ENCODE data around the gene KDM4E. TPM values are rescaled to one million over a fixed set of nuclear protein-coding genes. Genes with fewer than 3 reads are reported as not detected.
A peak's percentile ranks its signal among the peaks of the same experiment; 100 is the strongest.

Gene KDM4E
- total RNA-seq, 1 experiment from 2014 or later, result not detected

DNA sequence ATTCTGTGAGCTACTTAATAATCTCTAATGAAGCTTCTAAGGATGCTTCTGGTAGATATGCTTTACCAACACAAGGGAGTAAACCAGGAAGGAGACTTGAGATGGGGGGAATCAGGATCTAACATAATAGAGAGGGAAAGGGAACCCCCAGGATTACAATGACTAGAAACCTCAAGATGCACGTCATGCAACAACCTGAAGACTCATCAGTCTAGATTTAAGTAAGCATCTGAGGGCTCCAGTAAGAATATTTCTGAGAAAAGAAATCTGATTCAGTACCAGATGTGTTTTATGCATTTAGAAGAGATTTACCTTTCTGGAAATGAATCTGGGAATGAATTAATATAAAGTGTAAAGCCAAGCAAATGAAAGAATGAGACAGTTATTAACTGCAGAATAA is 36.3 kb upstream of the KDM4E start:
- ATAC-seq (no peak), DNase-seq (no peak)
- H3K79me2 ChIP-seq (ENCODE audit: low read length), result no peaks in the 10 kb centered on the region
- H2AFZ ChIP-seq (ENCODE audit: low read length), result no peak overlapping the region
- CTCF ChIA-PET, result interaction anchor here (0.6 kb wide), 1 partner anchor 1180 kb away, joined by 8 read pairs; no protein-coding TSS in a partner anchor
- H3K9me3 ChIP-seq (ENCODE audit: low read length), result no peaks in the 10 kb centered on the region
- H3K4me2 ChIP-seq (ENCODE audit: low read length), result no peak overlapping the region
- H3K27ac ChIP-seq (ENCODE audit: low read length), result no peak overlapping the region
- no TSS peak for BruUV-seq (replicated peaks)
- H3K4me1 ChIP-seq (ENCODE audit: insufficient read depth, low read length), result no peaks in the 10 kb centered on the region
- TF ChIP-seq, protein P1, sequence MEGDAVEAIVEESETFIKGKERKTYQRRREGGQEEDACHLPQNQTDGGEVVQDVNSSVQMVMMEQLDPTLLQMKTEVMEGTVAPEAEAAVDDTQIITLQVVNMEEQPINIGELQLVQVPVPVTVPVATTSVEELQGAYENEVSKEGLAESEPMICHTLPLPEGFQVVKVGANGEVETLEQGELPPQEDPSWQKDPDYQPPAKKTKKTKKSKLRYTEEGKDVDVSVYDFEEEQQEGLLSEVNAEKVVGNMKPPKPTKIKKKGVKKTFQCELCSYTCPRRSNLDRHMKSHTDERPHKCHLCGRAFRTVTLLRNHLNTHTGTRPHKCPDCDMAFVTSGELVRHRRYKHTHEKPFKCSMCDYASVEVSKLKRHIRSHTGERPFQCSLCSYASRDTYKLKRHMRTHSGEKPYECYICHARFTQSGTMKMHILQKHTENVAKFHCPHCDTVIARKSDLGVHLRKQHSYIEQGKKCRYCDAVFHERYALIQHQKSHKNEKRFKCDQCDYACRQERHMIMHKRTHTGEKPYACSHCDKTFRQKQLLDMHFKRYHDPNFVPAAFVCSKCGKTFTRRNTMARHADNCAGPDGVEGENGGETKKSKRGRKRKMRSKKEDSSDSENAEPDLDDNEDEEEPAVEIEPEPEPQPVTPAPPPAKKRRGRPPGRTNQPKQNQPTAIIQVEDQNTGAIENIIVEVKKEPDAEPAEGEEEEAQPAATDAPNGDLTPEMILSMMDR (conservative IDR thresholded peaks at IDR 0.05; ENCODE audit: low read depth, low read length), result no peak
- TF ChIP-seq EZH2phosphoT487 (IDR thresholded peaks at IDR 0.05; ENCODE audit: borderline replicate concordance, low read length) (no peak), EZH2 (IDR thresholded peaks at IDR 0.05; ENCODE audit: low read length, unreplicated experiment) (no peak)
- no peaks in the 10 kb centered on the region for H3F3A ChIP-seq (ENCODE audit: low read length, unreplicated experiment)
- H4K20me1 ChIP-seq (ENCODE audit: low read length), result no peaks in the 10 kb centered on the region
- no peaks in the 10 kb centered on the region for H3K27me3 ChIP-seq (ENCODE audit: low read length)
- intact Hi-C loops (cut with micrococcal nuclease), result no loop called here
- H3K9ac ChIP-seq (ENCODE audit: low read length), result no peak overlapping the region
- H3K9me2 ChIP-seq (replicated peaks; ENCODE audit: low read length), result no peaks in the 10 kb centered on the region
- H3K36me3 ChIP-seq (ENCODE audit: low read depth, low read length), result no peaks in the 10 kb centered on the region
- H3K4me3 ChIP-seq (ENCODE audit: low read length), result no peak overlapping the region
- POLR2A ChIA-PET (ENCODE audit: unreplicated experiment), result no interaction called here

DNA sequence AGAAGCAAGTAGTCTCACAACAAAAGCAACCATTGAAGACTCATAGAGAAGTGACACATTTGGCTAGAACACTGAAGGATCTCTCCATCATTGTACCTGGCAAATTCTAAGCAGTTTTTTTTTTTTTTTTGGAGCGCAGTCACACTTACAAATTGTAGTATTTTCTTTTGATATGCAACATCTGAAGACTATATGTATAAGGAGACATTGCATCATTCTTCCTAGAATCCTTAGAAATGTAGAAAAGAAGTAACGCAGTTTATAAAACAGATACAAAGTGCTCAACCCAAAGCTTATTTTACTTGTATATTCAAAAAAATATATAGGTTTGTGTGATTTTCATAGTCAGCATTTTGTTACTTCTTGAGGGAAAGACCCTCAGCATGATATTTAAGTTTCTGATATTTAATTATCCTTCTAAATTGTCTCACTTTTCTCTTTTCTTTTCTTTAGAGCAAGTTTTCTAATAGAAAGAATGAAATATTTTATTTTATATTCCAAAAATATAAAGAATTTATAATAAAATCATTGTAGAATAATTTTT is 31.6 kb upstream of the KDM4E start:
- H3K79me2 ChIP-seq (ENCODE audit: low read length), result no peaks in the 10 kb centered on the region
- ChIA-PET CTCF (no interaction called here), POLR2A (ENCODE audit: unreplicated experiment) (no interaction called here)
- H3K9me2 ChIP-seq (replicated peaks; ENCODE audit: low read length), result no peaks in the 10 kb centered on the region
- H3K36me3 ChIP-seq (ENCODE audit: low read depth, low read length), result no peaks in the 10 kb centered on the region
- H3K27ac ChIP-seq (ENCODE audit: low read length), result no peak overlapping the region
- H2AFZ ChIP-seq (ENCODE audit: low read length), result no peak overlapping the region
- no TSS peak for BruUV-seq (replicated peaks)
- no peaks in the 10 kb centered on the region for H3K27me3 ChIP-seq (ENCODE audit: low read length)
- DNase-seq, result no peak
- H4K20me1 ChIP-seq (ENCODE audit: low read length), result no peaks in the 10 kb centered on the region
- no peaks in the 10 kb centered on the region for H3K4me1 ChIP-seq (ENCODE audit: insufficient read depth, low read length)
- H3K4me3 ChIP-seq (ENCODE audit: low read length), result no peak overlapping the region
- ATAC-seq, result no peak
- H3K4me2 ChIP-seq (ENCODE audit: low read length), result no peak overlapping the region
- no peaks in the 10 kb centered on the region for H3K9me3 ChIP-seq (ENCODE audit: low read length)
- no peaks in the 10 kb centered on the region for H3F3A ChIP-seq (ENCODE audit: low read length, unreplicated experiment)
- intact Hi-C loops (cut with micrococcal nuclease), result no loop called here
- no peak overlapping the region for H3K9ac ChIP-seq (ENCODE audit: low read length)
- TF ChIP-seq EZH2 (IDR thresholded peaks at IDR 0.05; ENCODE audit: low read length, unreplicated experiment) (no peak), EZH2phosphoT487 (IDR thresholded peaks at IDR 0.05; ENCODE audit: borderline replicate concordance, low read length) (no peak)
- TF ChIP-seq, protein P1 (conservative IDR thresholded peaks at IDR 0.05; ENCODE audit: low read depth, low read length), result no peak

DNA sequence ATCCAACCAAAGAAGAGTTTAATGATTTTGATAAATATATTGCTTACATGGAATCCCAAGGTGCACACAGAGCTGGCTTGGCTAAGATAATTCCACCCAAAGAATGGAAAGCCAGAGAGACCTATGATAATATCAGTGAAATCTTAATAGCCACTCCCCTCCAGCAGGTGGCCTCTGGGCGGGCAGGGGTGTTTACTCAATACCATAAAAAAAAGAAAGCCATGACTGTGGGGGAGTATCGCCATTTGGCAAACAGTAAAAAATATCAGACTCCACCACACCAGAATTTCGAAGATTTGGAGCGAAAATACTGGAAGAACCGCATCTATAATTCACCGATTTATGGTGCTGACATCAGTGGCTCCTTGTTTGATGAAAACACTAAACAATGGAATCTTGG is 27.6 kb upstream of the KDM4E start:
- no peaks in the 10 kb centered on the region for H3K9me3 ChIP-seq (ENCODE audit: low read length)
- ChIA-PET POLR2A (ENCODE audit: unreplicated experiment) (no interaction called here), CTCF (no interaction called here)
- no peaks in the 10 kb centered on the region for H3F3A ChIP-seq (ENCODE audit: low read length, unreplicated experiment)
- no peaks in the 10 kb centered on the region for H3K36me3 ChIP-seq (ENCODE audit: low read depth, low read length)
- H3K27me3 ChIP-seq (ENCODE audit: low read length), result no peaks in the 10 kb centered on the region
- ATAC-seq, result no peak
- no peaks in the 10 kb centered on the region for H4K20me1 ChIP-seq (ENCODE audit: low read length)
- no peak overlapping the region for H3K9ac ChIP-seq (ENCODE audit: low read length)
- intact Hi-C loops (cut with micrococcal nuclease), result no loop called here
- no peaks in the 10 kb centered on the region for H3K4me1 ChIP-seq (ENCODE audit: insufficient read depth, low read length)
- H3K4me3 ChIP-seq (ENCODE audit: low read length), result no peak overlapping the region
- H3K79me2 ChIP-seq (ENCODE audit: low read length), result no peaks in the 10 kb centered on the region
- BruUV-seq (replicated peaks), result no TSS peak
- no peak overlapping the region for H2AFZ ChIP-seq (ENCODE audit: low read length)
- TF ChIP-seq EZH2phosphoT487 (IDR thresholded peaks at IDR 0.05; ENCODE audit: borderline replicate concordance, low read length) (no peak), EZH2 (IDR thresholded peaks at IDR 0.05; ENCODE audit: low read length, unreplicated experiment) (no peak)
- TF ChIP-seq, protein P1 (conservative IDR thresholded peaks at IDR 0.05; ENCODE audit: low read depth, low read length), result peak; percentile 54
- no peak overlapping the region for H3K27ac ChIP-seq (ENCODE audit: low read length)
- no peaks in the 10 kb centered on the region for H3K9me2 ChIP-seq (replicated peaks; ENCODE audit: low read length)
- DNase-seq, result peak; percentile 41
- H3K4me2 ChIP-seq (ENCODE audit: low read length), result no peak overlapping the region
